ENCODE measurements around the gene SYCN. TPM values are rescaled to one million over a fixed set of nuclear protein-coding genes. Genes with fewer than 3 reads are reported as not detected.
"Not testable (repeated sequence)": the region's sequence is repeated elsewhere in the genome, so short reads cannot be mapped to it uniquely, and the experiment has no call there.

The SYCN gene
- total RNA-seq, 2 donors from 2014 or later: not detected

DNA sequence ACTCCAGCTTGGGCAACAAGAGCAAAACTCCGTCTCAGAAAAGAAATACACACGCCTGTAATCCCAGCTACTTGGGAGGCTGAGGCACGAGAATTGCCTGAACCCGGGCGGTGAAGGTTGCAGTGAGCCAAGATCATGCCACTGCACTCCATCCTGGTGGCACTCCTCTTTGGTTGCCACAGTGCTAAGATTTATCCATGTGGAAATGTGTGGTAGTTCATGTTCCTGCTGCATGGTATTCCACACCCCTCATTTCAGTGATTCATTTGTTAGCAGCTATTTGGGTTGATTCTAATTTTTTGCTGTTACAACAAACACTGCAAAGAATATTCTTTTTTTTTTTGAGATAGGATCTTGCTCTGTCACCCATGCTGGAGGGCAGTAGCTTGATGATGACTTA lies 28.6 kb upstream of the SYCN start:
- no peak for ATAC-seq
- no peak for DNase-seq
- intact Hi-C loops (cut with DNase I, micrococcal nuclease): no loop called here

GRCh38 chr19:39230096-39230764 lies 26.2 kb upstream of the SYCN start:
- intact Hi-C loops (cut with DNase I, micrococcal nuclease): no loop called here
- no peak for ATAC-seq
- no peak for DNase-seq

DNA sequence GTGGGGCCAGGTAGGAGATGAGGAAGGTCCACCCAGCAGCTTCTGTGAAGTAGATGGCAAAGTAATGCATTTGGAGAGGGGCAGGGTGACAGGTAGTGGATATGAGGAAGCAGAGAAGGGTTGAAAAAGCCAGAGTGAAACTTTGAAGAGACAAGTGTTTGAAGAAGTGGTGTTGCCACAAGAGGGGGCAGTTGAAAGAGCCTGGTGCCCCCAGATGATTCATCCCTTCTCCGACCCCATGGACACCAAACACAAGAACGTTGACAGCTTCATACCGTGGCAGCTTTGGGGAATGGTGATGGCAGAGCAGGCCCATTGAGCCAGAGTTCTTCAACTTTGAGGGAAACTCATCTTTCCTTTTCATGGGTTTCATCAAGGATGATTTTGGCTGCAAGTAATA lies 20.8 kb upstream of the SYCN start:
- DNase-seq (no peak), ATAC-seq (no peak)
- intact Hi-C loops (cut with DNase I, micrococcal nuclease): no loop called here

- intact Hi-C loops (cut with DNase I, micrococcal nuclease): no loop called here
- DNase-seq: no peak
- no peak for ATAC-seq
Measured at GRCh38 chr19:39223703-39224279, 19.7 kb upstream of the SYCN start.

DNA sequence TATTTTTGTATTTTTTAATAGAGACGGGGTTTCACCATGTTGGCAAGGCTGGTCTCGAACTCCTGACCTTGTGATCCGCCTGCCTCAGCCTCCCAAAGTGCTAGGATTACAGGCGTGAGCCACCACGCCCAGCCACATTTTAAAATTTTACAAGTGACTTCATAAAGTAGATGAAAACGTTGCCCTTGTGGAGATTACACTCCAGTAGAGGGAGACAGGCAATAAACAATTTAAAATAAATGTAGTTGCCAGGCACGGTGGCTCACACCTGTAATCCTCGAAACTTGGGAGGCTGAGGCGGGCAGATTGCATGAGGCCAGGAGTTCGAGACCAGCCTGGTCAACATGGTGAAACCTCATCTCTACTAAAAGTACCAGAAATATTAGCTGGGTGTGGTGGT lies 15.0 kb upstream of the SYCN start:
- intact Hi-C loops (cut with DNase I, micrococcal nuclease); DNase-seq; ATAC-seq: not testable (repeated sequence)

GRCh38 chr19:39218230-39219007 lies 14.4 kb upstream of the SYCN start:
- intact Hi-C loops (cut with DNase I, micrococcal nuclease): no loop called here
- no peak for ATAC-seq
- no peak for DNase-seq

DNA sequence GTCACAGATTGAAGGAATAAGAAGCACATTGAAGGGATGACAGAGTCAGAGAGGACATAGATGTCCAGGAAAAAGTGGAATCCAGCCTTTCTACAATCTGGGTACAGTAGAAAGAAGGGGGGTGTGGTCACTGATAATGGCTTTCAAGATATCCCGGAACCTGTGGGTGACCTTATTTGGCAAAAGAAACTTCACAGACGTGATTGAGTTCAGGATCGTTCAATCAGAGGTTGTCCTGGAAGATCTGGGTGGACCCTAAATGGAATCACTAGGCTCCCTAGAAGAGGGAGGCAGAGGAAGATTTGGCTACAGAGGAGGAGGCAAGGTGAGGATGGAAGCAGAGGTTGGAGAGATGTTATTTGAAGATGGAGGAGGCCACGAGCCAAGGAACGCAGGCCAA lies 13.0 kb upstream of the SYCN start:
- intact Hi-C loops (cut with DNase I, micrococcal nuclease): no loop called here
- ATAC-seq (no peak), DNase-seq (no peak)

DNA sequence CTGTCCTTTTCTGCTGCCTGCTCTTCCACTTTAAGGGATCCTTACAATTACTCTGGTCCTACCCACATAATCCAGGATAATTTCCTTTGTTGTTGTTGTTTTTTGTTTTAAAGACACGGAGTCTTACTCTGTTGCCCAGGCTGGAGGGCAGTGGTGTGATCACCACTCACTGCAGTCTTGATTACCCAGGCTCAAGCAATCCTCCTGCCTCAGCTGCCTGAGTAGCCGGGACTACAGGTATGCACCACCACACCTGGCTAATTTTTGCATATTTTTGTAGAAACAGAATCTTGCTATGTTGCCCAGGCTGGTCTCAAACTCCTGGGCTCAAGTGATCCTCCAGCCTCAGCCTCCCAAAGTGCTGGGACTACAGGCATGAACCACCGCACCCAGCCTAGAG lies 11.3 kb upstream of the SYCN start:
- DNase-seq; ATAC-seq; intact Hi-C loops (cut with DNase I, micrococcal nuclease): not testable (repeated sequence)

GRCh38 chr19:39212375-39212742 lies 8.3 kb upstream of the SYCN start:
- ATAC-seq (peak; percentile 59), DNase-seq (peak in 1 of 2 donors; percentile 57)
- intact Hi-C loops (cut with DNase I, micrococcal nuclease): no loop called here

DNA sequence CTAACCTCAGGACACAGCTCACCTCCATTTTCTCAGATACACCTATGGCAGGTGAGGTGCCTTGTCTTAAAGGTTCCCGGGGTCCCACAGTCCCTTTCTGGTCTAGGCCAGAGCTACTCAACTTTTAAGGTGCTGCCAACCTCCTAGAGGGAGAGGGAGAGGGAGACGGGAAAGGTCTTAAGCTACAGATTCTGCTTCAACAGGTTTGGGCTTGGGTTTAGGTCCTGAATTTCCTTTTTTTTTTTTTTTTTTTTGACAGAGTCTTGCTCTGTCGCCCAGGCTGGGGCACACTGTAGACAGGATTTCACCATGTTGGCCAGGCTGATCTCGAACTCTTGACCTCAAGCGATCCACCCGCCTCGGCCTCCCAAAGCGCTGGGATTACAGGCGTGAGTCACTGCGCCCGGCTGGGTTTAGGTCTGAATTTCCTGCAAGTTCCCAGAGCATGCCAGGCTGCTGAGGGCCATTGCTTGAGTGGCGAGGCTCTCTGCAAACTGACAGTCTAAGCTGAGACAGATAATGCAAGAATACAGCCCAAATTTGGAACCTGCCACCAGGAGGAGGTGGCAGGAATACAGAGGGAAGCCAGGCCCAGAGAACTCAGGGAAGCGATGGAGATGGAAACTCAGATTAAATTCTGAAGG lies 7.8 kb upstream of the SYCN start:
- DNase-seq: no peak
- intact Hi-C loops (cut with DNase I, micrococcal nuclease): no loop called here
- no peak for ATAC-seq

DNA sequence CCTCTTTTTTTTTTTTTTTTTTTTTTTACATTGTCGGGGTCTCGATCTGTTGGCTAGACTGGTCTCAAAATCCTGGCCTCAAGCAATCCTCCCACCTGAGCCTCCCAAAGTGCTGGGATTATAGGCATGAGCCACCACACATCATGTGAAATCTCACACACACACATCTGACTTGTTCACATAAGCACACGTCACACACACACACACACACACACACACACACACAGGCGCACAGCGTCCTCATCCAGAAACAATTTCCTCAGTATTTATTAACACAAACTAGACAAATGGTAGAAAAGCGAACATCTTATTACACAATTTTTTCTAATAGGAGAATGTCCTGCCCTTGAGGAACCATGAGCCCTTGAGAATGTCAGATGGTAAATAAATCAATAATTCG lies 5.1 kb upstream of the SYCN start:
- intact Hi-C loops (cut with DNase I, micrococcal nuclease): no loop called here
- DNase-seq (no peak), ATAC-seq (no peak)

- intact Hi-C loops (cut with DNase I, micrococcal nuclease): no loop called here
- no peak for DNase-seq
- ATAC-seq: no peak
Measured at GRCh38 chr19:39208175-39208795, 4.2 kb upstream of the SYCN start.

- no peak for DNase-seq
- ATAC-seq: no peak
- intact Hi-C loops (cut with DNase I, micrococcal nuclease): no loop called here
Measured at GRCh38 chr19:39207293-39207836, 3.3 kb upstream of the SYCN start.

DNA sequence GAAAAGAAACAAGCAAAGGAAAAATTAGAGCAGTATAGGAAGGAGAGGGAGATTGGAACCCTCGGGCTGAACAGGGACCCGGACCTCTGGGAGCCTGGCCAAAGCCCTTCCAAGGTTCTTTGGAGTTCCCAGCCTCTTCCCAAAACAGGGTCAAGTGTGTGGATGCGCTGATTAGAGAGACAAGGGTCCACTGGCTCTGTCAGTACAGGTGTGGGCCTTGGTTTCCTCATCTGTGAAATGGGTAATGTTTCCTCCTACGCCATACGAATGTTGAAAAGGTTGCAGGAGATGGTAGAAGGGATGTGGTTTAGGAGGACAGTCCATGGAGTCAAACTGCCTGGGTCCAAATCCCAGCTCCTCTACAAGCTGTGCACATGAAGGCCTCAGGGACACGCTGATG lies 2.1 kb upstream of the SYCN start:
- DNase-seq (no peak), ATAC-seq (no peak)
- intact Hi-C loops (cut with DNase I, micrococcal nuclease): no loop called here

GRCh38 chr19:39205449-39205764 lies 1.3 kb upstream of the SYCN start:
- DNase-seq (no peak), ATAC-seq (no peak)
- intact Hi-C loops (cut with DNase I, micrococcal nuclease): no loop called here

GRCh38 chr19:39202998-39203355 lies 1.1 kb downstream of the SYCN start:
- ATAC-seq: no peak
- intact Hi-C loops (cut with DNase I, micrococcal nuclease): no loop called here

GRCh38 chr19:39200803-39201115 lies 3.3 kb downstream of the SYCN start:
- no peak for DNase-seq
- intact Hi-C loops (cut with DNase I, micrococcal nuclease): no loop called here
- ATAC-seq: no peak

More at GRCh38 chr19:39202998-39203355, 1.1 kb downstream of the SYCN start:
- no peak for DNase-seq

- DNase-seq (no peak), ATAC-seq (no peak)
- intact Hi-C loops (cut with DNase I, micrococcal nuclease): no loop called here
Measured at GRCh38 chr19:39200066-39200802, 3.8 kb downstream of the SYCN start.

DNA sequence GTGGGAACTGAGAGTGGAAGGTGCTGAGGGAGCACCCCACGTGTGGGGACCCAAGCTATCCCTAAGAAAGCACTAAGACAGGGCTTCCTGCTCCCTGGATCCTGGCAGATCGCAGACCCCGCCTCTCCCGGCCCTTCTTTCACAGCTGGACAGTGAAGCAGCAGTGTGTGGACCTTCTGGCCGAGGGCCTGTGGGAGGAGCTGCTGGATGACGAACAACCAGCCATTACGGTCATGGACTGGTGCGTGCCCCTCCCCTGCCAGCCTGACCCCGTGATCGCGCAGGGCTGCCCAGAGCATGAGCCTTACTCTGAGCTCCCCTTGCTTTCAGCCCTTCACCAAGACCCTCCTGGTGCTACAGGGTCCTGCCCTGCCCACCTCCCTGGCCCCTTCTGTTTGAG lies 5.0 kb downstream of the SYCN start:
- no peak for DNase-seq
- intact Hi-C loops (cut with DNase I, micrococcal nuclease): no loop called here
- ATAC-seq: peak; percentile 36
